Common myeloid progenitor, CD34-positive (primary cell): ENCODE measurements around the gene ZNF473.

Experiments used
- CTCF ChIA-PET: fragments of 350-600 bp; sonication (Branson Sonifier 250); formaldehyde crosslinking; loops from one replicate; lab custom pipeline; 2021; ENCODE audit warnings: antibody characterized with exemption; lab: Charles Lee
- POLR2A ChIA-PET: fragments of 350-600 bp; sonication (Branson Sonifier 250); formaldehyde crosslinking; loops from one replicate; lab custom pipeline; 2021; ENCODE audit warnings: antibody characterized with exemption; lab: Charles Lee
- DNase-seq, 3 donors: peaks; one replicate each; pipeline versions ENCODE4 v3.0.0 to v3.0.0-alpha.2; 2013
- H3K27ac ChIP-seq, 2 experiments: 1 replicate in 1 of 2; 2 replicates in 1 of 2; pipeline ENCODE4 v1.7.0; 2013; ENCODE audit warnings: inconsistent platforms in 2 of 2, low read length in 2 of 2, mild to moderate bottlenecking in 2 of 2, low read depth in 1 of 2, moderate library complexity in 1 of 2; ENCODE audit not compliant: severe bottlenecking in 2 of 2, insufficient read depth in 1 of 2, poor library complexity in 1 of 2
- H3K27me3 ChIP-seq, 5 experiments: replicated peaks in 2 of 5; 1 replicate in 3 of 5; 2 replicates in 2 of 5; pipeline versions ENCODE4 v1.6.1 to v1.7.0; 2013; ENCODE audit warnings: low read length in 4 of 5, mild to moderate bottlenecking in 2 of 5, moderate library complexity in 2 of 5, inconsistent platforms in 1 of 5; ENCODE audit not compliant: insufficient read depth in 5 of 5, control insufficient read depth in 4 of 5
- H3K36me3 ChIP-seq, 4 experiments: 1 replicate in 2 of 4; 2 replicates in 2 of 4; pipeline versions ENCODE4 v1.6.1 to v1.7.0; 2013; ENCODE audit warnings: low read length in 3 of 4, control low read depth in 1 of 4, mild to moderate bottlenecking in 1 of 4; ENCODE audit not compliant: control insufficient read depth in 4 of 4, insufficient read depth in 4 of 4
- H3K4me1 ChIP-seq, 4 experiments: 1 replicate in 3 of 4; 2 replicates in 1 of 4; pipeline versions ENCODE4 v1.6.1 to v1.7.1; 2013; ENCODE audit warnings: low read length in 3 of 4, mild to moderate bottlenecking in 3 of 4, control low read depth in 1 of 4, inconsistent platforms in 1 of 4, moderate library complexity in 1 of 4; ENCODE audit not compliant: control insufficient read depth in 4 of 4, insufficient read depth in 4 of 4; ENCODE audit errors: control extremely low read depth in 1 of 4
- H3K4me3 ChIP-seq, 7 experiments: 1 replicate in 4 of 7; 2 replicates in 3 of 7; pipeline versions ENCODE4 v1.5.1 to v1.7.0; 2013; ENCODE audit warnings: mild to moderate bottlenecking in 7 of 7, low read length in 6 of 7, moderate library complexity in 6 of 7, inconsistent platforms in 2 of 7, low read depth in 2 of 7, control low read depth in 1 of 7; ENCODE audit not compliant: insufficient read depth in 4 of 7, control insufficient read depth in 1 of 7; ENCODE audit errors: extremely low read depth in 1 of 7
- H3K9me3 ChIP-seq, 5 experiments: 1 replicate in 4 of 5; 2 replicates in 1 of 5; pipeline versions ENCODE4 v1.6.1 to v1.7.1; 2013; ENCODE audit warnings: low read length in 4 of 5, mild to moderate bottlenecking in 2 of 5, inconsistent platforms in 1 of 5, low read depth in 1 of 5, moderate library complexity in 1 of 5; ENCODE audit not compliant: control insufficient read depth in 4 of 5, insufficient read depth in 2 of 5; ENCODE audit errors: control extremely low read depth in 1 of 5
- WGBS: methylation state at CpG from one replicate; pipeline ENCODE4 v1.1.5; 2013; ENCODE audit not compliant: insufficient coverage; 5-methylcytosine and 5-hydroxymethylcytosine counted together

The ZNF473 gene

DNA sequence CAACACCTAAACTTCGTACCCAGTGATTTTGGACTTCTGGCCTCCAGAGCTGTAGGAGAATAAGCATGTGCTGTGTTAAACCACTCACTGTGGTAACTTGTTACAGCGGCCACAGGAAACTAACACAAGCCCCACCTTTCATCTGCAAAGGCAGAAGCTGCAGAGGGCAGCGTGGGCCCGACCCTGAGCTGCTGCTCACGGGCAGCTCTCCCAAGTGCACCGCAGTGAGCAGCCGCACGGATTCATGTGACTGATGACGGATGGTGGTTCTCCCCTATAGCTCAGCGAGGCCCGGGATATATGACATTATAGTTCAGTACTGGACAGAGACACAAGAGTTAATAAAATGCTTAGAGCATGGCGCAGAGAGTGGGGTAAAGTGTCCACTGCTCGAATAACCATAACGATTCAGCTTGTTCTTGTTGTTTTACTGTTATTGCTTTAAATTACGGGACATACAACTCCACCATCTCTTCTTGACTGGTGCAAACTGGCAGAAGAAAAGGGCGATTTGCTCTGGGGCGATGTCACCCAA lies 22.5 kb upstream of the ZNF473 start:
- Histone ChIP-seq H3K4me1 (peaks cover 0 to 23% (median 17%) of the 10 kb centered on the region in 4 experiments), H3K36me3 (peaks cover 11 to 78% (median 52%) of the 10 kb centered on the region in 4 experiments), H3K27ac (no peak overlapping the region), H3K27me3 (no peaks in the 10 kb centered on the region), H3K9me3 (no peaks in the 10 kb centered on the region), H3K4me3 (peak overlapping the region in 1 of 7 experiments; percentile 31)
- no peak for DNase-seq
- 96% methylated on average over 14 of the region's 17 CpGs for WGBS
- ChIA-PET POLR2A (interaction anchor here (0.6 kb wide), 1 partner anchor 150 kb away, joined by 9 read pairs; no protein-coding TSS in a partner anchor), CTCF (interaction anchor here (0.9 to 1.9 kb wide), 4 partner anchors 11 to 66 kb away, joined by 3 to 5 read pairs (median 3); no protein-coding TSS in a partner anchor)

DNA sequence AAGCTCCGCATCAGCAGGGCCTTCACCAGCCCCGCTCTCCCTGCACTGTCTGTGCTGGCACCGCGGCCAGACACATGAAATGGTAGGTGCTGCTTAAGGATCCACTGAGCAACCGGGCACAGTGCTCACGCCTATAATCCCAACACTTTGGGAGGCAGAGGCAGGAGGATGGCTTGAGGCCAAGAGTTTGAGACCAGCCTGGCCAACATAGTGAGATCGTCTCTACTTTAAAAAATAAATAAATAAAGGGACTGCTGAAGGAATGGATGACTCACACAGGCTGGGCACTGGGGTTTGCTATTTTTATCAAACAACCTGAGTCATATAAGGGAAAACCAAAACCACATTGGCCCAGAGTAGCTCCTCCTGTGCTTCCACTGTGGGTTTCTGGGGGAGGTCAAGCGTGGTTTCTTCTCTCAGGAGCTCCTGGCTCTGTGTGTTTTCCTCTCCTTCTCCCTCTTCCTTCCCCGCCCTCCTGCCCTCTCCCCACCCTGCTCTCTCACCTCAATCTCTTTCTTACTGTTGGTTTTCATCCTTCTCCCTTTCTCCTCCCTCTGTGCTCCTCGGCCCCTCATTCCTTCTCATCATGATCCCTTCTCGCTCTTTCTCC lies 21.9 kb upstream of the ZNF473 start:
- peak; percentile 63 to 83 (median 79) for DNase-seq
- no peaks in the 10 kb centered on the region for H3K27me3 ChIP-seq
- WGBS: 27% methylated on average over 6 of the region's 11 CpGs
- H3K36me3 ChIP-seq: peaks cover 12 to 83% (median 53%) of the 10 kb centered on the region in 4 experiments
- H3K4me1 ChIP-seq: peaks cover 0 to 23% (median 17%) of the 10 kb centered on the region in 4 experiments
- ChIA-PET POLR2A (interaction anchor here (0.6 kb wide), 1 partner anchor 150 kb away, joined by 9 read pairs; no protein-coding TSS in a partner anchor), CTCF (interaction anchor here (0.9 to 1.9 kb wide), 4 partner anchors 12 to 67 kb away, joined by 3 to 5 read pairs (median 3); no protein-coding TSS in a partner anchor)
- no peaks in the 10 kb centered on the region for H3K9me3 ChIP-seq
- H3K27ac ChIP-seq: no peak overlapping the region
- peak overlapping the region in 2 of 7 experiments; percentile 31 to 40 for H3K4me3 ChIP-seq

DNA sequence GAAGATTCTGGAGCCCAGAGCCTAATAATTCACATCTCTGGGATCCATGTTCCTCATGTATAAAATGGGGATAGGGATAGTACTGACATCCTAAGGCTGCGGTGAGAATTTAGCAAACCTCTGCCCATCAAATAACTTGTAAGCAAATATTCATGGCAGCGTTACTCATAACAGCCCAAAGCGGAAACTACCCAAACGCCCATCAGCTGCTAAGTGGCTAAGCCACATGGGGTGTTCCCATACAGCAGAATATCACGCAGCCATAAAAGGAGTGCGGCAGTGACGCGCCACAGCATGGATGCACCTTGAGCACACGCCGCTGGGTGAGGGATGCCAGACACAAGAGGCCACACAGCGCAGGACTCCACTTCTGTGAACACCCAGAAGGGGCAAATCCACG lies 20.4 kb upstream of the ZNF473 start:
- Histone ChIP-seq H3K27me3 (no peaks in the 10 kb centered on the region), H3K4me1 (peaks cover 0 to 23% (median 17%) of the 10 kb centered on the region in 4 experiments), H3K36me3 (peaks cover 15 to 74% (median 49%) of the 10 kb centered on the region in 4 experiments), H3K4me3 (no peak overlapping the region), H3K9me3 (no peaks in the 10 kb centered on the region), H3K27ac (no peak overlapping the region)
- WGBS: 98% methylated on average over 12 of the region's 12 CpGs
- POLR2A ChIA-PET: no interaction called here
- CTCF ChIA-PET: no interaction called here
- DNase-seq: no peak

DNA sequence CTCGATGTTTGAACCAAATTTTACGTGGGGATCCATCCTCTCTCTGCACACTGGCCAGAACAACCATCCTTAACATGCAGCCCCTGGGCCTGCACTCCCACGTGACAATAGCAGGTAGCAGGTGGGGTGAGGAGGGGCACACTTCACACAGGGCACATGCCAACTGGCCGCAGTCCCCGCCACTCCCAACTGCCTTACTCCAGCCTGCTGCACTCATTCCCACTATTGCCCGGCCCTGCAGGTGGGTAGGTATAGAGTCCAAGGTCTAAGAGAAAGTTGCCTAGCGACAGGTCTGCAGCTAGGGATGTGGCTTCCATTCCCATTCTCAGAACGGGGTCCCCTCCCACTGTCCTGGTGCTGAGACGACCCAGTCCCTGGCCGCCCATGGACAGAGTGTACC lies 18.6 kb upstream of the ZNF473 start:
- WGBS: 96% methylated on average over 8 of the region's 10 CpGs
- no peak for DNase-seq
- H3K9me3 ChIP-seq: no peaks in the 10 kb centered on the region
- peaks cover 15 to 69% (median 42%) of the 10 kb centered on the region in 4 experiments for H3K36me3 ChIP-seq
- H3K4me3 ChIP-seq: no peak overlapping the region
- ChIA-PET CTCF (no interaction called here), POLR2A (no interaction called here)
- H3K27me3 ChIP-seq: no peaks in the 10 kb centered on the region
- peaks cover 0 to 23% (median 17%) of the 10 kb centered on the region in 4 experiments for H3K4me1 ChIP-seq
- no peak overlapping the region for H3K27ac ChIP-seq

DNA sequence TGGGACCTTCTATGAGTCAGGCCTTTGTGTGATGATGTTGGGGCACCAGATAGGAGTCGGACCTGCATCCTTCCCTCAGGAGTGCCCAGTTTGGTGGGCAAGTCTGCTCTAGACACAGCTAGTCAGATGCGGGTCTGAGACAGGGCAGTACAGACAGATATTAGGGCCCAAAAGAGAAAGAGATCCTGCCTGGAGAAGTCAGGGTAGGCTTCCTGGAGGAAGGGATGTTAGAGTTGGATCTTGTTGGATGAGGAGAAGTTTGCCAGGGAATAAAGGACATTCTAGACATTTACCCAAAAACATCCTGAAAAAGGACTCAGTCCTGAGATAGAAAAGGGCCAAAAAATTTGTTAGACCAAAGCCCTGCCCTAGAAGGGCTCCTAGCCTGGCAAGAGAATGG lies 17.9 kb upstream of the ZNF473 start:
- WGBS: 100% methylated on average over 2 of the region's 2 CpGs
- POLR2A ChIA-PET: no interaction called here
- CTCF ChIA-PET: no interaction called here

DNA sequence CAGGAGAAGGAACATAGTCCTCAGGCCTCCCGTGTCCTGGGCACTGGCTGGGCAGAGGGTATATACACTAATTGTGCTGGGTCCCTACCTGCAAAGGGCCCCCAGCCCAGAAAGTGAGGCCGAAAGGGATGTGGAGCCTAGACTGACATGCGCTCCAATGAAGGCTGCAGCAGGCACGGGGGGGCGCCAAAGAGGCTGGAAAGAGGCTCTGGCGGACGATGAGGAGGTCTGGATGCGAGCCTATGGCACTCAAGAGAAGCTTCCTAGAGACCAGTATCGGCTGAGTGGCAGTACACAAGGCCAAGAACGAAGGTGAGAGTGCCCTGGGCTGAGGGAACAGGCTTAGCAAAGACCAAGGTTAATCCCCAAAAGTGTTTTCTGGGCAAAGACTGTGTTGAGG lies 17.3 kb upstream of the ZNF473 start:
- H3K27ac ChIP-seq: no peak overlapping the region
- no peaks in the 10 kb centered on the region for H3K27me3 ChIP-seq
- no peak overlapping the region for H3K4me3 ChIP-seq
- POLR2A ChIA-PET: no interaction called here
- peak in 1 of 3 donors; percentile 21 for DNase-seq
- CTCF ChIA-PET: no interaction called here
- peaks cover 0 to 17% (median 13%) of the 10 kb centered on the region in 4 experiments for H3K4me1 ChIP-seq
- peaks cover 15 to 66% (median 39%) of the 10 kb centered on the region in 4 experiments for H3K36me3 ChIP-seq
- no peaks in the 10 kb centered on the region for H3K9me3 ChIP-seq
- 96% methylated on average over 10 of the region's 10 CpGs for WGBS

More for the DNA sequence above, 17.9 kb upstream of the ZNF473 start:
- peaks cover 0 to 23% (median 16%) of the 10 kb centered on the region in 4 experiments for H3K4me1 ChIP-seq
- H3K27ac ChIP-seq: no peak overlapping the region
- H3K4me3 ChIP-seq: no peak overlapping the region
- no peaks in the 10 kb centered on the region for H3K27me3 ChIP-seq
- H3K36me3 ChIP-seq: peaks cover 15 to 66% (median 41%) of the 10 kb centered on the region in 4 experiments
- H3K9me3 ChIP-seq: no peaks in the 10 kb centered on the region
- DNase-seq: no peak

DNA sequence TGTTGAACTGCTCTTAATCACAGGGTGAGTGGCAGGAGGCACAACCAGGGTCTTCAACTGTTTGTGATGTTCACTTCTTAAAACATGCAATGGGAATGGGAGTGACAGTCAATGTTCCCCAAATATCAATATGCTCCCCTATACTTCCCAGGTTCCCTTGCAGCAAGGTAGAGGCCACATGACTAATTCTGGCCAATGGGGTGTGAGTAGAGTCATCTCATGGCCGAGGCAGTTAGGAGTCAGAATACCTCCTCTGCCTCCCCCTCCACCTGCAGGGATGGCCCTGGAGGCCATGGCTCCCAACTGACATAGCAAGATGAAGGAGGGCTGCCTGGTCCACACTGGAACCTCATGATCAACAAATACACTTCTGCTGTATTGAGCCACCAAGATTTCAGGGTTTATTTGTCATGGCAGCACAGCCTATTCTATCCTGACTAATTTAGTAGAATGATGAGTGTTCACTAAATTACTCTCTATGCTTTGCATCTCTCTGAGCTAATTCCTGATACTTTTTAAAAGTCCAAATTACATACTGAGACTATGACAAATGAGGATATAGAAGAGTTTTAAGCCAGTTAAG lies 9.5 kb upstream of the ZNF473 start:
- POLR2A ChIA-PET: no interaction called here
- CTCF ChIA-PET: no interaction called here
- H3K27me3 ChIP-seq: no peaks in the 10 kb centered on the region

More for the DNA sequence above, 9.5 kb upstream of the ZNF473 start:
- Histone ChIP-seq H3K4me1 (no peaks in the 10 kb centered on the region), H3K9me3 (peaks cover 0 to 4% (median 0%) of the 10 kb centered on the region in 5 experiments), H3K36me3 (peaks cover 20 to 70% (median 45%) of the 10 kb centered on the region in 4 experiments), H3K27ac (no peak overlapping the region), H3K4me3 (no peak overlapping the region)
- no peak for DNase-seq
- WGBS: 100% methylated on average over 1 of the region's 1 CpG
